Lower lobe of right lung (tissue), 2 donors: ENCODE measurements around the gene NOL9. TPM values are rescaled to one million over a fixed set of nuclear protein-coding genes. Genes with fewer than 3 reads are reported as not detected.
"Not testable (repeated sequence)": the region's sequence is repeated elsewhere in the genome, so short reads cannot be mapped to it uniquely, and the experiment has no call there.

Experiments used
- ATAC-seq, 2 donors: fragments of 200-7000 bp; cut with Tn5 transposase; one replicate each; pipeline ENCODE4 v1.9.1; 2020 to 2022; ENCODE audit warnings: mild to moderate bottlenecking in 2 of 2, moderate library complexity in 2 of 2
- DNase-seq: peaks from one replicate; pipeline ENCODE4 v3.0.0-alpha.2; 2020
- H3K27ac ChIP-seq: fragments of 200-600 bp; one replicate; pipeline ENCODE4 v1.8.0; 2022
- H3K27me3 ChIP-seq: fragments of 200-600 bp; one replicate; pipeline ENCODE4 v1.8.0; 2022; ENCODE audit warnings: low read depth
- H3K36me3 ChIP-seq: fragments of 200-600 bp; one replicate; pipeline ENCODE4 v1.8.0; 2022; ENCODE audit warnings: mild to moderate bottlenecking
- H3K4me1 ChIP-seq: fragments of 200-600 bp; one replicate; pipeline ENCODE4 v1.8.0; 2022
- H3K4me3 ChIP-seq: fragments of 200-600 bp; one replicate; pipeline ENCODE4 v1.8.0; 2022; ENCODE audit warnings: mild to moderate bottlenecking
- H3K9me3 ChIP-seq: fragments of 200-600 bp; one replicate; pipeline ENCODE4 v1.8.0; 2022
- intact Hi-C: fragments of 100-400 bp; cut with DNase I; formaldehyde crosslinking; loops from one replicate; pipeline ENCODE4 v1.11.0; 2022
- total RNA-seq: library from RNA; stranded (reverse); fragmentation: NEBNext Ultra II Directional; extraction: Animal tissue kit (Norgen Biotek cat#: 25700); gene quantifications from one replicate; pipeline ENCODE4 v1.2.1, GENCODE V29; 2021
- TF ChIP-seq, protein P1 (sequence below): fragments of 200-600 bp; IDR thresholded peaks from one replicate; pipeline ENCODE4 v1.8.0; 2022; ENCODE audit warnings: antibody characterized with exemption, mild to moderate bottlenecking
- donor health status: DM: no; HTN: yes; CAD: no; lungs with severe emphysema.

The NOL9 gene
- total RNA-seq, 1 donor from 2014 or later: 19.4 TPM

DNA sequence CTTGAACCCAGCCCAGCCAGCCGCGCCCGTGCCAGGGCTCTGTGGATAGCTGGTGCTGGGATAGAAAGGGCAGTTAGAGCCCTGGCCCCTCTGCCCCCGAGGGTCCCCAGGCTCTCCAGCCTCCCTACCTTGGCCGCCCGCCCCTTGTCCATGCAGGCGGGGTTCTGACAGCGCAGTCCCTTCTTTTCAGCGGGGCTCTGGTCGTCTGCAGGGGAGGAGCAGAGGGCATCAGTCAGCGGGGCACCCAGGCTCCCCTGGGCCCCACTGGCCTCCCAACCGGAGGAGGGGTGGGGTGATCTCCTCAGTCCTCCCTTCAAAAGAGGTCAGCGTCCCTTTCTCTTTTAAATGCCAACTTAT is 58.0 kb downstream of the NOL9 start:
- Histone ChIP-seq H3K27me3 (peaks cover 16% of the 10 kb centered on the region), H3K4me3 (peak overlapping the region; percentile 55), H3K36me3 (no peaks in the 10 kb centered on the region), H3K27ac (no peak overlapping the region), H3K4me1 (peaks cover 31% of the 10 kb centered on the region), H3K9me3 (no peaks in the 10 kb centered on the region)
- TF ChIP-seq, protein P1, sequence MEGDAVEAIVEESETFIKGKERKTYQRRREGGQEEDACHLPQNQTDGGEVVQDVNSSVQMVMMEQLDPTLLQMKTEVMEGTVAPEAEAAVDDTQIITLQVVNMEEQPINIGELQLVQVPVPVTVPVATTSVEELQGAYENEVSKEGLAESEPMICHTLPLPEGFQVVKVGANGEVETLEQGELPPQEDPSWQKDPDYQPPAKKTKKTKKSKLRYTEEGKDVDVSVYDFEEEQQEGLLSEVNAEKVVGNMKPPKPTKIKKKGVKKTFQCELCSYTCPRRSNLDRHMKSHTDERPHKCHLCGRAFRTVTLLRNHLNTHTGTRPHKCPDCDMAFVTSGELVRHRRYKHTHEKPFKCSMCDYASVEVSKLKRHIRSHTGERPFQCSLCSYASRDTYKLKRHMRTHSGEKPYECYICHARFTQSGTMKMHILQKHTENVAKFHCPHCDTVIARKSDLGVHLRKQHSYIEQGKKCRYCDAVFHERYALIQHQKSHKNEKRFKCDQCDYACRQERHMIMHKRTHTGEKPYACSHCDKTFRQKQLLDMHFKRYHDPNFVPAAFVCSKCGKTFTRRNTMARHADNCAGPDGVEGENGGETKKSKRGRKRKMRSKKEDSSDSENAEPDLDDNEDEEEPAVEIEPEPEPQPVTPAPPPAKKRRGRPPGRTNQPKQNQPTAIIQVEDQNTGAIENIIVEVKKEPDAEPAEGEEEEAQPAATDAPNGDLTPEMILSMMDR: no peak
- intact Hi-C loops: no loop called here
- DNase-seq: no peak
- no peak for ATAC-seq

DNA sequence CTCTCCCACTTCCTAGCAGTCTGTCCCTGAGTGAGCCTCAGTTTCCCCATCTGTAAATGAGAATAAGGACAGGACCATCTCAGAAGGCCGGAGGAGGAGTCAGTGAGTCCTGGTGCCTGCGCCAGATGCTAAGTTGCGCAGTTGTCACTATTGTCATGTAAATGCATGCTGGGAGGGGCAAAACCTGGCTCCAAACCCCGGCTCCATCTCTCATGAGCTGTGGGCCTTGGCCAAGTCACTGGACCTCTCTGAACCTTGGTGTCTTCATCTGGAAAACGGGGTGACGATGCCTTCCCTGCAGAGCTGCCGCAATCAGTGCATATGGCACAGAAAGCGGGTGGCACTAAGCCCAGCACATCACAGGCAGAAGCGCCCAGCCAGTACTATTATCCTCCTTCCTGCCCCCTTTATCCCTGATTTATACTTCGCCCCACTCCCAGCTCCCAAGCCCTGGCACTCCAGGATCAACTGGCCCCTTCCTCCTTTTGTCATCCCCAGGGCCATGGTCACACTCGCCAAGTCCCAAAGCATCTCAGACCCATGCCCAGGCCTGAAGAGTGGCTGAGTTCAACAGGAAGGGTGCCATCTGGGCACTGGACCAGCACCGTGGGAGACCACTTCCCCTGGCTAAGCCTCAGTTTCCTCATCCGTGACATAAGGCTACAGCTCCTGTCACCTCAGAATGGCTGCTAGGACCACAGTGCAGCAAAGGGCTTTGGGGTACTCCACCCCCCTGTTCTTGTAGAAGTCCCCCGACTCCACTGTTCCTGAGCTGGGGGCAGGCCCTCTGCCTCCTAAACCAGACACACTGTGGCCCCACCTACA is 58.6 kb downstream of the NOL9 start:
- Histone ChIP-seq H3K27ac (no peak overlapping the region), H3K27me3 (peaks cover 18% of the 10 kb centered on the region), H3K9me3 (no peaks in the 10 kb centered on the region), H3K36me3 (no peaks in the 10 kb centered on the region), H3K4me3 (peak overlapping the region; percentile 55), H3K4me1 (peaks cover 37% of the 10 kb centered on the region)
- ATAC-seq (no peak), DNase-seq (no peak)
- intact Hi-C loops: no loop called here
- TF ChIP-seq, protein P1: no peak

DNA sequence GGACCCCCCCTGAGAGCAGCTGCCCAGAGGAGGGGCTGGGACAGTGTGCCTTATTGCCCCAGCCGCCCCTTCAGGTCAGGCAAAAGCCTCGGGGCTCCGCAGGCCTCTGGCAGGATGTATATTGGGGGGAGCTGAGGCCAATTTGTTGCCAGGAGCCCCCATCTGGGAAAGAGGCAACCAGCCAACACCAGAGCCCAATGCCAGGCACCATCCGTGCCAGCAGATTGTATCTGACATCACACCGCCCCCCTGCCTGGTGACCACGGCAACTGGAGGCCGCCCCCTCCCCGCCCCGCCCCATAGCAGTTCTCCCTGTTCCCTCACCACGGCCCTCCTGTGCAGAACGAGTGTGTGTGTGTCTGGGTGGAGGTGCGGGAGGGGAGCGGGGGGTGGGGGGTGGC is 59.3 kb downstream of the NOL9 start:
- Histone ChIP-seq H3K36me3 (no peaks in the 10 kb centered on the region), H3K27me3 (peaks cover 25% of the 10 kb centered on the region), H3K4me3 (no peak overlapping the region), H3K4me1 (peaks cover 44% of the 10 kb centered on the region), H3K27ac (no peak overlapping the region), H3K9me3 (no peaks in the 10 kb centered on the region)
- ATAC-seq (no peak), DNase-seq (no peak)
- TF ChIP-seq, protein P1: no peak
- intact Hi-C loops: no loop called here

DNA sequence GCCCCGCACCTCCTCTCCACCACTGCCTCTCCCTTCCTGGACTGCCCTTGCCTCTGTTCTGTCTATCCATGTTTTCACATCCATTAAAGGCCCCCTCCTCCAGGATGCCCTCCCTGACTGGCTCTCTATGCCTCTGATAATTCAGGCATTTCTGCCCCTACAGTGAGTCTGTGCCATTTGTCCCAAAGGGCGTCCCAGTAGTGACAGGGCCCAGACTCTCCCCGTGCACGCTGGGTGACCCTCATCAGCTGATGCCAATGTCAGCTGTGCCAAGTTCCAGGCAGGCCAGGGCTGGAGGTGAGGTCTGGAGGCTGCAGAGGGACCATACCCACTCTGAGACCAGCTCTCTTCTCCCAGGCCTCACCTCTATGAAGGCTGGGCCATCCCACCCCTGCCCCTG is 59.7 kb downstream of the NOL9 start:
- no peak overlapping the region for H3K27ac ChIP-seq
- no peak for ATAC-seq
- H3K27me3 ChIP-seq: peaks cover 29% of the 10 kb centered on the region
- no peaks in the 10 kb centered on the region for H3K36me3 ChIP-seq
- H3K4me3 ChIP-seq: no peak overlapping the region
- DNase-seq: no peak
- peaks cover 48% of the 10 kb centered on the region for H3K4me1 ChIP-seq
- TF ChIP-seq, protein P1: no peak
- intact Hi-C loops: no loop called here
- H3K9me3 ChIP-seq: no peaks in the 10 kb centered on the region

DNA sequence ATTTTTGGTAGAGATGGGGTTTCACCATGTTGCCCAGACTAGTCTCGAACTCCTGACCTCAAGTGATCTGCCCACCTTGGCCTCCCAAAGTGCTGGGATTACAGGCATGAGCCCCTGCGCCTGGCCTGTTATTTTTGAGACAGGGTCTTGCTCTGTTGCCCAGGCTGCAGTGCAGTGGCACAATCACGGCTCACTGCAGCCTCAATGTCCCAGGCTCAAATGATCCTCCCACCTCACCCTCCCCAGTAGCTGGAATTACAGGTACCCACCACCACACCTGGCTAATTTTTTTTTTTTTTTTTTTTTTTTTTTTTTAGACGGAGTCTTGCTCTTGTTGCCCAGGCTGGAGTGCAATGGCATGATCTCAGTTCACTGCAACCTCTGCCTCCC is 60.5 kb downstream of the NOL9 start:
- H3K4me1 ChIP-seq: peaks cover 54% of the 10 kb centered on the region
- H3K27me3 ChIP-seq: peaks cover 33% of the 10 kb centered on the region

DNA sequence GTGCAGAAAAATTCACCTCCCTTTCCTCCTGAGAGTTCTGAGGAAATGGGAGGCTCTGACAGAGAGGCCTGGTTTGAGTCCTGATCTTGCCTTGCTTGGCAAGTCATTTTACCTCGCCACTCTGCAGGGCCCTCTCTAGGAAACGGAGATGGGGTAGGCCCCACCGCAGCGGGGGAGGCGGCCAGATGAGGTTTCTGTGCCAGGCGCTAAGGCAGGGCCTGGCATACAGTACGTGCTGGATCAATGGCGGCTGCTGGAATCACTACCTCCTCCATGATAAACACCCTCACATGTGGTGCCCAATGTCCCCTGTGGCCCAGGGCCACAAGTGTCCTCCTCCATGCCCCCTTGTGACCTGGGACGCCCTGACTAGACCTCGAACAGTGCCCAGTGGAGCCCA is 62.3 kb downstream of the NOL9 start:
- peaks cover 44% of the 10 kb centered on the region for H3K4me1 ChIP-seq
- H3K9me3 ChIP-seq: no peaks in the 10 kb centered on the region
- no peak for ATAC-seq
- H3K27me3 ChIP-seq: peaks cover 23% of the 10 kb centered on the region
- no peak overlapping the region for H3K27ac ChIP-seq
- TF ChIP-seq, protein P1: no peak
- no peak for DNase-seq
- intact Hi-C loops: no loop called here
- H3K36me3 ChIP-seq: no peaks in the 10 kb centered on the region
- no peak overlapping the region for H3K4me3 ChIP-seq

More for the DNA sequence above, 60.5 kb downstream of the NOL9 start:
- H3K4me3 ChIP-seq, H3K36me3 ChIP-seq, H3K9me3 ChIP-seq, intact Hi-C loops, H3K27ac ChIP-seq, DNase-seq, ATAC-seq: not testable (repeated sequence)
